UCSD-AML1 (cell line): ENCODE data around the gene LMAN1L.
A peak's percentile ranks its signal among the peaks of the same experiment; 100 is the strongest.

Experiments used
- DNase-seq: peaks from one replicate; lab custom pipeline; 2025; ENCODE audit not compliant: unreplicated experiment; lab: John Stamatoyannopoulos, UW

The LMAN1L gene

GRCh38 chr15:74854453-74855022 is 41.9 kb downstream of the LMAN1L start:
- DNase-seq: no peak

DNA sequence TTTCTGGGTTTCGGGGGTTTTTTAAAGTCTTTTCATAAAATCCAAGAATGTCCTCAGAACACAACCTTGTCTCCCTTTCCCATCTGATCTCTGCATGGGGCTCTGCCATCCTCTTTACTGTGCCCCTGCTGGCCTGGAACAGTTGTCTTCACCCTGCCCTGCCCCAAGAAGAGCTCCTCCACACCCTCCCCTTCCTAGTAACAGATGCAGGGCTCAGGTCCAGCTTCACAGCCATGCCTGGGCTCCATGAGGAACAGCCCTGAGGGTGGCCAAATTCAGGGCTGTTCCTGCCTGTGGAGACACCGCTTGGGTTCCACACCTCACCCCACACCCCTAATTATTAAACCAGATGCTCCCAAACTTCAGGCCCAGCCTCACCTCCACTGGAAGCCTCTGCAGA is 43.2 kb downstream of the LMAN1L start:
- no peak for DNase-seq

- DNase-seq: no peak
These were observed 43.9 kb downstream of the LMAN1L start for GRCh38 chr15:74856537-74856936.

DNA sequence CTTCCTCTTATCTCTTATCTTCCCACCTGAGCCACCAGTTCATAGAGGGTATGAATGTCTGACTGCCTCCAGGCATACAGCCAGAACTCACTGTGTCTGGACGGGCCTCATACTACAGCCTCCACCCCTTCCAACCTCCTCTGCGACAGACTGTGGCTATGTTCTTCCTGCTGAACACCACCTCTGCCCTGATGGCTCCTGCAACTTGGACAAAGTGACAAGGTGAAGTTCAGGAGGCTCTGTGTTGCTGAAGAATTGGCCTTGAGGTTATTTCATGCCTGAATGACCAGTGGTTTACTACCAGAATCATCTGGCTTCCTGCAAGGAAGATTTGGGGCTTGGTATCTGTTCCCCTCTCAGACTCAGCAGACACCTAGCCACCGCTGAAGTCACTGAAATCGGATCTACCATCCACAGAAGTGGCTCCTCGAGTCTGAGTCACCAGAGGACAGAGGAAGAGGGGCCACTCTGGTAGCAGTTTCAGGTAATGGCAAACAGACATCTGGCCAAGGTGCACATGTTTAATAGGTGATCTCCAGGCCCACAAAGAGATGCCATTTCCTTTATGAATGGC is 44.5 kb downstream of the LMAN1L start:
- no peak for DNase-seq

GRCh38 chr15:74857671-74858368 is 45.2 kb downstream of the LMAN1L start:
- DNase-seq: no peak

- DNase-seq: no peak
These were observed 45.7 kb downstream of the LMAN1L start for GRCh38 chr15:74858369-74858740.

DNA sequence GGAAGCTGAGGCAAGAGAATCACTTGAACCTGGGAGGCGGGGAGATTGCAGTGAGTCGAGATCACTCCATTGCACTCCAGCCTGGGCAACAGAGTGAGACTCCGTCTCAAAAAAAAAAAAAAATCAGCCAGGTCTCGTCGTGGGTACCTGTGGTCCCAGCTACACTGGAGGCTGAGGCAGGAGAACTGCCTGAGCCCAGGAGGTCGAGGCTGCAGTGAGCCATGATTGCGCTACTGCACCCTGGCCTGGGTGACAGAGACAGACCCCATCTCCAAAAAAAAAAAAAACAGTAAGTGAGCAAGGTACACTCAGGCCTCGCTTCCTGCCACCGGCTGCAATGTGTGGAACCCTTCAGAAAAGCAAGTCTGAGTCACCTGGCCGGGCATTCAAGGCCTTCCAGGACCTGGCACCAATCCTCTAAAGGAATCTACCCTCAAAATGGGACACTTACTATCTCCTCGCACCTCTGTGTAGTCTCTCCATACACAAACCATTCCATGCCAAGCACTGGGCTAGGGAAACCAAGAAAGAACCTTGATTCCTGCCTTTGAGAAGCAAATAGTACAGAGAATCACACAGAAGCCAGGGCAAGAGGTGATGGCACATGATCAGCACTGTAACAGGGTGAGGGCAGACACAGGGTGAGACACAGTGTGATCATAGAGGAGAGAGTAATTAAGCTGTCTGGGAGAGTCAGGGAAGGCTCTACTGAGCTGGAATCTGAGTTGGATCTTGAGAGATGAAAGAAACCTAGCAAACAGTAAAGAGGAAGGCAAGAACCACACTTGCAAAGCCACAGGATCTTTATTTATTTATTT is 50.8 kb downstream of the LMAN1L start:
- DNase-seq: no peak

- no peak for DNase-seq
These were observed 51.7 kb downstream of the LMAN1L start for GRCh38 chr15:74864296-74864695.

- DNase-seq: no peak
These were observed 52.7 kb downstream of the LMAN1L start for GRCh38 chr15:74865316-74865715.

DNA sequence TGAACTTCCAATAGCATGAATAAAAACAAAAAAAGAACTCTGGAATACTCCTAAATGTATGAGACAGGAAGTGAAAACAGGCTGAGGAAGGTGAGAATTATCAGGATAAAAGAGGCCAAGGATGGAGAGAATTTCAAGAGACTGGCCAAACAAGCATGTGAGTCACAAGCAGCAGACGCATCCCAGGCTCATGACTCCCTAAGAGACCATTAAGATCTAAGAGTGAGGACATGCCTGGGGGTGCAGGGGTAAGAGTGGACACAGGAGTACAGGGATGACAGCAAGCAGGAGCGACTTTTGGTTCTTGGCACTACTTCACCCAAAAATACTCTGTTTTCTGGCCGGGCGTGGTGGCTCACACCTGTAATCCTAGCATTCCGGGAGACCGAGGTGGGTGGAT is 53.5 kb downstream of the LMAN1L start:
- no peak for DNase-seq

- no peak for DNase-seq
These were observed 54.9 kb downstream of the LMAN1L start for GRCh38 chr15:74867466-74868038.

DNA sequence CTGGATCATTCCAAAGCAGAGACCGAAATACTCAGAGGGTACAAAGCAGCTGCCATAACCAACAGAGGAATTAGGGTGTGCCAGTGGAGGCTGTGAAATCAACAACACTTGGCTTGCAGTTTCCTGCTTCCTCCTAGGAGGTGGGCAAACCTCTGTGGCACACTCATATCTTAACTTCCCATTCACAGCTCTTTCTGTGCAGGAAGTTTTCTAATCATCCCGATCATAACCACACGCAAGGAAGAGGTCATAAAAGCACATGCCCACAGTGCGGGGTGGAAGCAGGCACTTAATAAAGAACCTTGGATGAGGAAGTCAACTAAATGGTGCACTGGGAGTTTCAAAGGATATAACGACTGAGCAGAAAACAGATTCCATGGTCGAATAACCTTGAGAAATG is 55.4 kb downstream of the LMAN1L start:
- peak; percentile 79 for DNase-seq

DNA sequence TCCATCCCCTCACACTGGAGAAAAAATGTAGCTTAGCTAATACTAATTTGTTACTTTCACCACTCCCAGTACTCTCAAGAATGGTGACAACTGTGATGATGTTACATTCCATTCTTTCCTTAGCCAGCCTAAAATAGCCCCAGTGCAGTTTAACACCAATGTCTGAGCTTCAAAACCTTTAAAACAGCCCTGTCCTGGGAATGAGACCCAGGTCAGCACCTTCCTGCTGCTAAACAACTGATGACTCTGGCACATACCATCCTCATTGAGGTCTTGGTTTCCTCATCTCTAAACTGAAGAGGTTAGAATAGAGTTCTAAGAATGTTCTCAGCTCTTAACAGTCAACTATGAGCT is 56.7 kb downstream of the LMAN1L start:
- DNase-seq: no peak

- peak; percentile 92 for DNase-seq
These were observed 57.2 kb downstream of the LMAN1L start for GRCh38 chr15:74869726-74870407.

DNA sequence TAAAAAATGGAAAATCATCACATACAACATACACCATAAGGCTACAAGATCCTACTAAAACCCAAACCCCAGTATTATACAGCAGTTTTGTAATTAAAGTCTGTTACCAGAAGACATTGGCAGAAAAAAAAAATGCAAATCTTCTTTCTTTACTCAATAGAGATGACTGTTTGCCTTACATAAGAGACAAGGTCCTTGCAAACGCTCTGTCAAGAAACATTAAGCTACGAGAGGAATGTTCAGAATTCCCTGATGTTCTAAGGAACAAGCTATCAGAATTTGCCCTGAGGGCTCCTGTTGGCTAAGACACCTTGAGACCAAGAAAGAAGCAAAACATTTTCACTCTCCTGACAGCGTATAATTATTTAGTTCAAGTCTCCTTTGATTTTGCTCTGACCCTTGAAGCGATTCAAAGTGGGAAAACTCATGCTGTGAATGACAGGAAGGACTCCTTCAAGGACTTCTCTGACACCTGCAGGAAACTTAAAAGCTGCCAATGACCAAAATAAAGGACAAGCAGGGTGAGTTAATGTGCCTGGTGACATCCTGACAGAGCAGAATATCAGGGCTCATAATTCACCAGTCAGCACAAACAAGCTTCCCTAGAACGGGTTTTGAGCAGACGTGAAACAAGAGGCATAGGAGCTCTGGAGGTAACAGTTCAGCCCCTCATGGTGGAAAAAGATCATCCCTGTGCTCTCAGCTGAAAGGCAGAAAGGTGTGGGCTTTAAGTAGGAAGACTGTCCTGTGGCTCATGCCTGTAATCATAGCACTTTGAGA is 58.0 kb downstream of the LMAN1L start:
- peak; percentile 19 for DNase-seq

- DNase-seq: no peak
These were observed 60.0 kb downstream of the LMAN1L start for GRCh38 chr15:74872702-74873035.

- peak; percentile 94 for DNase-seq
These were observed 60.6 kb downstream of the LMAN1L start, which contains the start of gene SCAMP2 for GRCh38 chr15:74873036-74873755. Gene SCAMP2 (minus strand): TSS chr15:74873365. CDS start chr15:74873255, 110 bp downstream.

DNA sequence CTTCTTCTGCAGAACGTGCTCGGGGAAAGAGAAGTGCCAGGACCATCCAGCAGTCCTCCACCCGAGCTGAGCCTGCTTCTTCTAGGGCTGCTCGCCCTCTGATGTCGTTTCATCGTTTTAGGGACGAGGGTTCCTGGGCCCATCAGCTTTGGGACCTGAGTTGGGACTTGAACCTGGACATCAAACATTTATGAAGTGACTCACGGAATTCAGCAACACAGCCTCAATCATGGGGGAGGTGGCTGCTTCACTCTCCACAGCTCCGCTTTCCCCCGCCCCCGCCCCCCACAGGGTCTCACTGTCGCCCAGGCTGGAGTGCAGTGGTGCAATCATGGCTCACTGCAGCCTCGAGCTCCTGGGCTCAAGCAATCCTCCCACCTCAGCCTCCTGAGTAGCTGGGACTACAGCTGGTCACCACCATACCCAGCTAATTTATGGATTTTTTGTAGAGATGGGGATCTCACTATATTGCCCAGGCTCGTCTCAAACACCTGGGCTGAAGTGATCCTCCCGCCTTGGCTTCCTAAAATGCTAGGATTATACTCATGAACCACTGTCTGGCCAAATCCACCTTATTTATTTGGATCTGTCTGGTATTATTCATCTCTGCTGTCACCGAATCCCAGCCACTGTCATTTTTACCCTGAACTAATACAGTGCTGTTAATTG is 61.3 kb downstream of the LMAN1L start:
- DNase-seq: no peak
